Limb (tissue), 2 donors: ENCODE results near the gene TBC1D16.

Experiments used
- DNase-seq, 2 donors: peaks; one replicate each; pipeline ENCODE4 v3.0.0-alpha.2; 2016; ENCODE audit errors: extremely low spot score in 2 of 2

The TBC1D16 gene

GRCh38 chr17:79916991-79917901, 118.4 kb downstream of the TBC1D16 start:
- DNase-seq = no peak

GRCh38 chr17:79916506-79916905, 119.2 kb downstream of the TBC1D16 start:
- no peak for DNase-seq

- DNase-seq = peak in 1 of 2 donors; percentile 49
Measured at GRCh38 chr17:79915850-79916430, 119.7 kb downstream of the TBC1D16 start.

GRCh38 chr17:79914813-79915740, 120.6 kb downstream of the TBC1D16 start:
- DNase-seq = peak in 1 of 2 donors; percentile 24

- DNase-seq = no peak
Measured at GRCh38 chr17:79913896-79914812, 121.5 kb downstream of the TBC1D16 start.

- no peak for DNase-seq
Measured at GRCh38 chr17:79913451-79913850, 122.2 kb downstream of the TBC1D16 start.

- DNase-seq = no peak
Measured at GRCh38 chr17:79912552-79913330, 122.9 kb downstream of the TBC1D16 start.

- no peak for DNase-seq
Measured at GRCh38 chr17:79911430-79912399, 124.0 kb downstream of the TBC1D16 start.

- no peak for DNase-seq
Measured at GRCh38 chr17:79910985-79911361, 124.7 kb downstream of the TBC1D16 start.

- DNase-seq = no peak
Measured at GRCh38 chr17:79909121-79909520, 126.6 kb downstream of the TBC1D16 start.

- no peak for DNase-seq
Measured at GRCh38 chr17:79907850-79908249, 127.8 kb downstream of the TBC1D16 start.

GRCh38 chr17:79907217-79907715, 128.4 kb downstream of the TBC1D16 start:
- DNase-seq = no peak

GRCh38 chr17:79905832-79906231, 129.8 kb downstream of the TBC1D16 start:
- DNase-seq = no peak

- no peak for DNase-seq
Measured at GRCh38 chr17:79904865-79905264, 130.8 kb downstream of the TBC1D16 start.

- DNase-seq = no peak
Measured at GRCh38 chr17:79902146-79902791, 133.4 kb downstream of the TBC1D16 start.

- DNase-seq = no peak
Measured at GRCh38 chr17:79901131-79901530, 134.5 kb downstream of the TBC1D16 start.

GRCh38 chr17:79899584-79899983, 136.1 kb downstream of the TBC1D16 start:
- no peak for DNase-seq
